C4-2B (cell line): Measurements from ENCODE around the gene TRIM56.

ENCODE experiments used
- ZFX ChIP-seq: fragments of 450-650 bp; IDR thresholded peaks from 2 replicates; pipeline ENCODE4 v1.6.1; 2017
- TF ChIP-seq, protein P1 (sequence below): fragments of 450-650 bp; conservative IDR thresholded peaks from 2 replicates; pipeline ENCODE4 v1.5.1; 2017; ENCODE audit warnings: mild to moderate bottlenecking

- TF ChIP-seq, protein P1, sequence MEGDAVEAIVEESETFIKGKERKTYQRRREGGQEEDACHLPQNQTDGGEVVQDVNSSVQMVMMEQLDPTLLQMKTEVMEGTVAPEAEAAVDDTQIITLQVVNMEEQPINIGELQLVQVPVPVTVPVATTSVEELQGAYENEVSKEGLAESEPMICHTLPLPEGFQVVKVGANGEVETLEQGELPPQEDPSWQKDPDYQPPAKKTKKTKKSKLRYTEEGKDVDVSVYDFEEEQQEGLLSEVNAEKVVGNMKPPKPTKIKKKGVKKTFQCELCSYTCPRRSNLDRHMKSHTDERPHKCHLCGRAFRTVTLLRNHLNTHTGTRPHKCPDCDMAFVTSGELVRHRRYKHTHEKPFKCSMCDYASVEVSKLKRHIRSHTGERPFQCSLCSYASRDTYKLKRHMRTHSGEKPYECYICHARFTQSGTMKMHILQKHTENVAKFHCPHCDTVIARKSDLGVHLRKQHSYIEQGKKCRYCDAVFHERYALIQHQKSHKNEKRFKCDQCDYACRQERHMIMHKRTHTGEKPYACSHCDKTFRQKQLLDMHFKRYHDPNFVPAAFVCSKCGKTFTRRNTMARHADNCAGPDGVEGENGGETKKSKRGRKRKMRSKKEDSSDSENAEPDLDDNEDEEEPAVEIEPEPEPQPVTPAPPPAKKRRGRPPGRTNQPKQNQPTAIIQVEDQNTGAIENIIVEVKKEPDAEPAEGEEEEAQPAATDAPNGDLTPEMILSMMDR: no peak
- no peak for TF ChIP-seq ZFX
Measured at GRCh38 chr7:101066833-101067177, 18.5 kb upstream of the TRIM56 start.
